SU-DHL-6 (cell line): ENCODE data around the gene STAG3.
A peak's percentile ranks its signal among the peaks of the same experiment; 100 is the strongest.
"Not testable (repeated sequence)": the region's sequence is repeated elsewhere in the genome, so short reads cannot be mapped to it uniquely, and the experiment has no call there.

Experiments
- H2AFZ ChIP-seq: fragments of 200-600 bp; sonication (generic); 2 replicates; pipeline ENCODE4 v1.6.1; 2014; ENCODE audit warnings: low read depth, mild to moderate bottlenecking, moderate library complexity, mixed read lengths, antibody characterized with exemption, low read length; ENCODE audit not compliant: severe bottlenecking
- H3F3A ChIP-seq: fragments of 200-600 bp; shearing (Covaris generic); 2 replicates; pipeline ENCODE4 v1.6.0; 2016; ENCODE audit warnings: antibody characterized with exemption, mild to moderate bottlenecking; ENCODE audit not compliant: insufficient read depth
- H3K27ac ChIP-seq: fragments of 200-600 bp; sonication (generic); 2 replicates; pipeline ENCODE4 v1.5.1; 2016; ENCODE audit warnings: low read depth, mild to moderate bottlenecking, low read length, moderate library complexity, mixed read lengths
- H3K27me3 ChIP-seq: fragments of 200-600 bp; sonication (generic), shearing (Covaris generic); 2 replicates; pipeline ENCODE4 v1.6.0; 2014; ENCODE audit warnings: mild to moderate bottlenecking, low read length
- H3K36me3 ChIP-seq: fragments of 200-600 bp; sonication (generic); 2 replicates; pipeline ENCODE4 v1.6.1; 2014; ENCODE audit warnings: mild to moderate bottlenecking, low read length, mixed read lengths
- H3K4me2 ChIP-seq: fragments of 300-600, 200-600 bp; shearing (Covaris generic), sonication (generic); 2 replicates; pipeline ENCODE4 v1.6.0; 2014; ENCODE audit warnings: low read length, low read depth, mild to moderate bottlenecking; ENCODE audit not compliant: poor library complexity, severe bottlenecking
- H3K4me3 ChIP-seq: fragments of 200-600 bp; sonication (generic); 2 replicates; pipeline ENCODE4 v1.5.1; 2014; ENCODE audit warnings: antibody characterized with exemption, low read length, mild to moderate bottlenecking, mixed read lengths; ENCODE audit not compliant: insufficient read depth, poor library complexity, severe bottlenecking
- H3K79me2 ChIP-seq: fragments of 200-600 bp; sonication (generic); 2 replicates; pipeline ENCODE4 v1.6.1; 2014; ENCODE audit warnings: mild to moderate bottlenecking, low read length, moderate library complexity; ENCODE audit not compliant: insufficient read depth
- H3K9ac ChIP-seq: fragments of 200-600 bp; sonication (generic); 2 replicates; pipeline ENCODE4 v1.7.0; 2014; ENCODE audit warnings: mild to moderate bottlenecking, low read length
- H3K9me2 ChIP-seq: fragments of 200-600 bp; sonication (generic); replicated peaks from 2 replicates; pipeline ENCODE4 v1.6.1; 2014; ENCODE audit warnings: low read length; ENCODE audit not compliant: insufficient read depth
- H3K9me3 ChIP-seq: fragments of 200-600 bp; sonication (generic); 2 replicates; pipeline ENCODE4 v1.6.1; 2014; ENCODE audit warnings: low read length, mixed read lengths; ENCODE audit not compliant: insufficient read depth
- H4K20me1 ChIP-seq: fragments of 200-600 bp; sonication (generic); 2 replicates; pipeline ENCODE4 v1.6.1; 2014; ENCODE audit warnings: low read depth, mild to moderate bottlenecking, antibody characterized with exemption, low read length, moderate library complexity, mixed read lengths
- EZH2phosphoT487 ChIP-seq: fragments of 200-600 bp; sonication (generic), shearing (Covaris generic); conservative IDR thresholded peaks from 2 replicates; pipeline ENCODE4 v1.6.1; 2018; ENCODE audit warnings: mild to moderate bottlenecking, antibody characterized with exemption, low read length, moderate library complexity, mixed read lengths
- TF ChIP-seq, protein P1 (sequence below): fragments of 200-600 bp; sonication (generic); IDR thresholded peaks from one replicate; pipeline ENCODE4 v1.5.1; 2017; ENCODE audit warnings: antibody characterized with exemption, mild to moderate bottlenecking, low read length, moderate library complexity; ENCODE audit not compliant: insufficient read depth, poor library complexity, severe bottlenecking

STAG3 gene

DNA sequence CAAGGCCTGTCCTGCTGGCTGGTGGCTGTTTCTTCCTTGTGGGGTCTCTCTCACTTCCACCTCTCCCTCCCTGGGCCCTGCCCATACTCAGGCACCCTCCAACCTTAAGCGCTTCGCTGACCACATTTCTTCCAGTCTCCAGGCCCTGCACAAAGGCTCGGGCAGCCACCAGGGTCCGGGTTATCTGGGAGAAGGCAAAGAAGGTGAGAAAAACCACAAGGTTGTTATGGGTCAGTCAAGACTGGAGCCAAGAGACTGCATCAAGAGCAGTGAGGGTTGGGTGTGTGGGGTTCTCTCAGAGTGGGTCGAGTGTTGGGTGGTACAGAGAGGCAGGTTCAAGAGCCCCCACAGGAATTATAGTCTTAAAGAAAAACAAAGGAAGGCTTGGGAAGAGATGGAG lies 3.1 kb upstream of the STAG3 start:
- Histone ChIP-seq H3F3A (peaks cover 19% of the 10 kb centered on the region), H3K4me3 (no peak overlapping the region), H3K4me2 (no peak overlapping the region), H3K9me2 (no peaks in the 10 kb centered on the region), H3K36me3 (no peaks in the 10 kb centered on the region), H3K79me2 (peaks cover 3% of the 10 kb centered on the region; the same call in 1 of the 2 replicates), H3K9ac (no peak overlapping the region), H3K9me3 (no peaks in the 10 kb centered on the region), H4K20me1 (peaks cover 4% of the 10 kb centered on the region; the same call in 1 of the 2 replicates), H3K27me3 (no peaks in the 10 kb centered on the region), H3K27ac (no peak overlapping the region), H2AFZ (no peak overlapping the region)
- no peak for TF ChIP-seq EZH2phosphoT487
- TF ChIP-seq, protein P1, sequence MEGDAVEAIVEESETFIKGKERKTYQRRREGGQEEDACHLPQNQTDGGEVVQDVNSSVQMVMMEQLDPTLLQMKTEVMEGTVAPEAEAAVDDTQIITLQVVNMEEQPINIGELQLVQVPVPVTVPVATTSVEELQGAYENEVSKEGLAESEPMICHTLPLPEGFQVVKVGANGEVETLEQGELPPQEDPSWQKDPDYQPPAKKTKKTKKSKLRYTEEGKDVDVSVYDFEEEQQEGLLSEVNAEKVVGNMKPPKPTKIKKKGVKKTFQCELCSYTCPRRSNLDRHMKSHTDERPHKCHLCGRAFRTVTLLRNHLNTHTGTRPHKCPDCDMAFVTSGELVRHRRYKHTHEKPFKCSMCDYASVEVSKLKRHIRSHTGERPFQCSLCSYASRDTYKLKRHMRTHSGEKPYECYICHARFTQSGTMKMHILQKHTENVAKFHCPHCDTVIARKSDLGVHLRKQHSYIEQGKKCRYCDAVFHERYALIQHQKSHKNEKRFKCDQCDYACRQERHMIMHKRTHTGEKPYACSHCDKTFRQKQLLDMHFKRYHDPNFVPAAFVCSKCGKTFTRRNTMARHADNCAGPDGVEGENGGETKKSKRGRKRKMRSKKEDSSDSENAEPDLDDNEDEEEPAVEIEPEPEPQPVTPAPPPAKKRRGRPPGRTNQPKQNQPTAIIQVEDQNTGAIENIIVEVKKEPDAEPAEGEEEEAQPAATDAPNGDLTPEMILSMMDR, result no peak

GRCh38 chr7:100175296-100175935 lies 2.3 kb upstream of the STAG3 start:
- H3K9ac ChIP-seq, result no peak overlapping the region
- TF ChIP-seq, protein P1, result no peak
- TF ChIP-seq EZH2phosphoT487, result no peak
- H3K79me2 ChIP-seq, result peaks cover 3% of the 10 kb centered on the region; the same call in 1 of the 2 replicates
- no peak overlapping the region for H3K4me2 ChIP-seq
- no peaks in the 10 kb centered on the region for H3K36me3 ChIP-seq
- H3K9me3 ChIP-seq, result no peaks in the 10 kb centered on the region
- H3K9me2 ChIP-seq, result no peaks in the 10 kb centered on the region
- no peaks in the 10 kb centered on the region for H3K27me3 ChIP-seq
- peaks cover 4% of the 10 kb centered on the region; the same call in 1 of the 2 replicates for H4K20me1 ChIP-seq
- no peak overlapping the region for H3K27ac ChIP-seq
- H3F3A ChIP-seq, result peaks cover 18% of the 10 kb centered on the region
- no peak overlapping the region for H2AFZ ChIP-seq
- H3K4me3 ChIP-seq, result no peak overlapping the region

DNA sequence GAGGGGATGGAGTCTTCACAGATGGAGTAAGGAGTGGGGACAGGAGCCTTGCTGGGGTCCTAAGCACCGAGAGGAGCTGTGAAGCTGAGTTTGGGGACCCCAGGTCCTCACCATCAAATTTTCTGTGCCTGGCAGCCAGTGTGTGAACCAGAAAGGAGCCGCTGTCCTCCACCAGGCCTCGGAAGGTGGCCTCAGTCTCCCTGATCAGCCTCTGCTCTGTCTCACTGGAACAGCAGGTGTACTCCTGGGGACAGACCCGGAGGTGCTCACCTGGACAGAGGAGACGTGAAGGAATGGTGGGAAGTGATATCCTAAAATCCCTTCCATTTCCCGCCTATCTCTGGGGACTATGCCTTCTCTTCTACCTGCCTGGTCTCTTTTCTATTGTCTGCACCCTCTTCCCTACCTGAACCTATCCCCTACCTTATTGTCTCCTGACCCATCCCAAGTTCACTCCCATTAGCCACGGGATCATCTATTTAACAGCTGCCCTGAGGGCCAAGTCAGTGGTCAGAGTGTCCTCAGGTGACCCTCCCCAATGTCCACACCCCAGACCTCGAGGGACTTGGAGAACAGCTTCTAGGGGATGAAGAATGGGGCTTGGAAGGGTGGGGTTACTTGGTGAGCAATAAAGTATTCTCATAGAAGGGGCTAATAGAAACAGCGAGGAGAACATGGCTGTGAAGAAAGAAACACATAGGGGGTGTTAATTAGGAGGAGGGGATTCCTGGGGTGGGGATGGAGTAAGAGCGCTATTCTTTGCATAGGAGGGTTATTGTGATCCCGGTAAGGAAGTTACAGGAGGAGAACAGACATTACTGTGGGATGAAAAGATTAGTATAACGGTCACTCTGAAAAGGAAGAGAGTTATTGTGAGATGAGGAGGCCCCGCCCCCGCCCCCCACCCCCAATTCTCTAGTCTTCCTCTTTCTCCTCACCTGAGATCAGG lies 1.3 kb upstream of the STAG3 start:
- Histone ChIP-seq H3K9me3 (no peaks in the 10 kb centered on the region), H3K36me3 (no peaks in the 10 kb centered on the region), H3K4me3 (peak overlapping the region; percentile 95), H3K27me3 (no peaks in the 10 kb centered on the region), H4K20me1 (peaks cover 4% of the 10 kb centered on the region; the same call in 1 of the 2 replicates), H3K9me2 (no peaks in the 10 kb centered on the region), H3F3A (peaks cover 24% of the 10 kb centered on the region), H3K79me2 (peaks cover 3% of the 10 kb centered on the region; the same call in 1 of the 2 replicates), H3K4me2 (peak overlapping the region; percentile 91), H3K9ac (peak overlapping the region; percentile 87), H3K27ac (no peak overlapping the region), H2AFZ (peak overlapping the region; percentile 81)
- no peak for TF ChIP-seq EZH2phosphoT487
- TF ChIP-seq, protein P1, result no peak

- H3K9me3 ChIP-seq, H3K27me3 ChIP-seq, H3K9me2 ChIP-seq, H3K4me3 ChIP-seq, H4K20me1 ChIP-seq, H3K36me3 ChIP-seq, H3K79me2 ChIP-seq: not testable (repeated sequence)
- Histone ChIP-seq H3F3A (peaks cover 39% of the 10 kb centered on the region), H3K27ac (peak overlapping the region; percentile 66), H3K9ac (peak overlapping the region; percentile 40), H3K4me2 (peak overlapping the region; percentile 47), H2AFZ (peak overlapping the region; percentile 84)
Observed at GRCh38 chr7:100180084-100180483, 2.4 kb downstream of the STAG3 start.

- H3K9me2 ChIP-seq, H3K79me2 ChIP-seq, H3K9me3 ChIP-seq, H3K27me3 ChIP-seq, H3K36me3 ChIP-seq, H4K20me1 ChIP-seq, H3K4me3 ChIP-seq: not testable (repeated sequence)
- H3K4me2 ChIP-seq, result peak overlapping the region; percentile 47
- peak overlapping the region; percentile 84 for H2AFZ ChIP-seq
- peak overlapping the region; percentile 66 for H3K27ac ChIP-seq
- peak overlapping the region; percentile 40; the same call in 1 of the 2 replicates for H3K9ac ChIP-seq
- peaks cover 36% of the 10 kb centered on the region for H3F3A ChIP-seq
Observed at GRCh38 chr7:100182616-100183015, 4.9 kb downstream of the STAG3 start.
